HAP-1 (cell line): ENCODE data around the gene SOX15.
"Not testable (repeated sequence)": the region's sequence is repeated elsewhere in the genome, so short reads cannot be mapped to it uniquely, and the experiment has no call there.

Experiments used
- DNase-seq, 2 experiments: peaks; one replicate each; pipeline ENCODE4 v3.0.0-alpha.2; 2016 to 2020; ENCODE audit warnings: low spot score in 2 of 2
- H3K27me3 ChIP-seq: fragments of 250-450 bp; sonication (Bioruptor Pico); 2 replicates; pipeline ENCODE4 v1.5.1; 2020; ENCODE audit warnings: low read depth, mild to moderate bottlenecking, moderate library complexity
- H3K36me3 ChIP-seq: fragments of 250-450 bp; sonication (Bioruptor Pico); replicated peaks from 2 replicates; pipeline ENCODE4 v1.5.1; 2020; ENCODE audit warnings: mild to moderate bottlenecking
- H3K4me1 ChIP-seq: fragments of 250-450 bp; sonication (Bioruptor Pico); 2 replicates; pipeline ENCODE4 v1.5.1; 2020; ENCODE audit warnings: mild to moderate bottlenecking
- H3K4me3 ChIP-seq: fragments of 250-450 bp; sonication (Bioruptor Pico); 2 replicates; pipeline ENCODE4 v1.5.1; 2020; ENCODE audit warnings: mild to moderate bottlenecking, moderate library complexity
- H3K9me3 ChIP-seq: fragments of 250-450 bp; sonication (Bioruptor Pico); 2 replicates; pipeline ENCODE4 v1.5.1; 2020; ENCODE audit warnings: mild to moderate bottlenecking, moderate library complexity
- in situ Hi-C: fragments of 300-500 bp; cut with MboI; formaldehyde crosslinking; loops from 3 replicates; pipeline ENCODE4 v1.14.3; 2020; ENCODE audit warnings: low sequenced_read_pairs, inconsistent platforms, mixed read lengths

SOX15 gene

GRCh38 chr17:7589891-7590691 is at the start of gene SOX15:
Gene SOX15, minus strand, starts transcription at chr17:7590094. Its CDS starts 418 bp downstream, at chr17:7589676.
- Histone ChIP-seq H3K9me3 (no peaks in the 10 kb centered on the region), H3K4me1 (no peaks in the 10 kb centered on the region), H3K4me3 (no peak within 1 kb of the TSS), H3K27me3 (no peaks in the 10 kb centered on the region), H3K36me3 (peaks cover 77% of the 10 kb centered on the region)
- in situ Hi-C loops = no loop called here
- DNase-seq = no peak

DNA sequence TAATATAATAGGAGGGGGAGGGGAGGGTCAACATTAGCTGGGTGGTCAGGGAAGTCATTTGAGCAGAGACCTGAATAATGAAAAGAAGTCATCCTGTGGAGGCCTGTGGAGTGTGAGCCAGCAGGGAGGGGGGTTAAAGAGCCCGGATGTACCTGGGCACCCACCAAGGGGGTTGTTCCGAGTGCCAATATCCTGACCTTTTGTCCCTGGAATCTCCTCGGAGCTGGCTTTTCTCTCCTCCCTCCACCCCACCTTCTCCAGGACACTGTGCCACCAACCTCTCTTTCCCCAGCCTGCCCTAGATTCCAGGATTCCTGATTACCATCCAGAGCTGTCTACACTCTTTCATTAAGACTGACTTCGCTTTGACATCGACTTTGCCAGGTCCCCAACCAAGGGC is 46.3 kb upstream of the SOX15 start:
- Histone ChIP-seq H3K36me3 (no peaks in the 10 kb centered on the region), H3K27me3 (no peaks in the 10 kb centered on the region), H3K9me3 (no peaks in the 10 kb centered on the region), H3K4me1 (peaks cover 4% of the 10 kb centered on the region; the same call in 1 of the 2 replicates), H3K4me3 (no peak overlapping the region)
- in situ Hi-C loops = no loop called here
- DNase-seq = no peak

GRCh38 chr17:7634384-7634783 is 44.5 kb upstream of the SOX15 start:
- Histone ChIP-seq H3K9me3 (no peaks in the 10 kb centered on the region), H3K4me1 (peaks cover 4% of the 10 kb centered on the region; the same call in 1 of the 2 replicates), H3K27me3 (no peaks in the 10 kb centered on the region), H3K4me3 (no peak overlapping the region), H3K36me3 (no peaks in the 10 kb centered on the region)
- DNase-seq = peak; percentile 59 to 91
- in situ Hi-C loops = no loop called here

DNA sequence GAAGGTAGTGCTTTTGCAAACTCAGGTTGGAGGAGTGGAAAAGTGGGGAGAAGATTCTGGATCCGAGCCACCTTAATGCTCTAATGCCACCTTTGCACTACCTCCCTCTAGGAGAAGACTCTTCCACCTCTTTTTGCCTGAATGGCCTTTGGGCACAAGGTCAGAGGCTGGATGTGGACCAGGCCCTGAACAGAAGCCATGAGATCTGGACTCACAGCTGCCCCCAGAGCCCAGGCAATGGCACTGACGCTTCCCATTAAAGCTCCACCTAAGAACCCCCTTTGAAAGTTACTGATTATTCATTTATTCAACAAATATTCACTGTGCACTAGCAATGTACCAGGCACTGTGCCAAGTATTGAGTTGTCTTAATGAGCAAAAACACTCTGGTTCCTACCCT is 43.2 kb upstream of the SOX15 start:
- Histone ChIP-seq H3K4me3 (no peak overlapping the region), H3K36me3 (no peaks in the 10 kb centered on the region), H3K4me1 (peaks cover 4% of the 10 kb centered on the region), H3K9me3 (no peaks in the 10 kb centered on the region), H3K27me3 (no peaks in the 10 kb centered on the region)
- no peak for DNase-seq
- in situ Hi-C loops = no loop called here

DNA sequence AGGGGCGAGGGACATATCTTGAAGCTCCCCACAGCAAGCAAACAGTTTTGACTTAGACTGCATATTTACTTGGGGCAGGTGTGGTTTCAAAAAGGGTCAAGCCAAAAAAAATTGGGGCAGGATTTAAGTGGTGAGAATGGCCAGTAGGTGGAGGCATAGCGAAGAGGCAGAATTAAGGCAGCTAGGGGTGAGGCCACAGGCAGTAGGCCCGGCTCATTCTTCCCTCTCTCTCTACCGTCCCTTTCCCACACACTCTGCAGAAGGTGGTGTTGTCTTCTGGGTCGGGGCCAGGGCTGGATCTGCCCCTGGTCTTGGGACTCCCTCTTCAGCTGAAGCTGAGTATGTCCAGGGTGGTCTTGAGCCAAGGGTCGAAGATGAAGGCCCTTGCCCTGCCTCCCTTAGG is 42.6 kb upstream of the SOX15 start:
- Histone ChIP-seq H3K9me3 (no peaks in the 10 kb centered on the region), H3K4me3 (no peak overlapping the region), H3K36me3 (no peaks in the 10 kb centered on the region), H3K27me3 (no peaks in the 10 kb centered on the region), H3K4me1 (peaks cover 4% of the 10 kb centered on the region)
- DNase-seq = peak; percentile 49 to 59
- in situ Hi-C loops = no loop called here

DNA sequence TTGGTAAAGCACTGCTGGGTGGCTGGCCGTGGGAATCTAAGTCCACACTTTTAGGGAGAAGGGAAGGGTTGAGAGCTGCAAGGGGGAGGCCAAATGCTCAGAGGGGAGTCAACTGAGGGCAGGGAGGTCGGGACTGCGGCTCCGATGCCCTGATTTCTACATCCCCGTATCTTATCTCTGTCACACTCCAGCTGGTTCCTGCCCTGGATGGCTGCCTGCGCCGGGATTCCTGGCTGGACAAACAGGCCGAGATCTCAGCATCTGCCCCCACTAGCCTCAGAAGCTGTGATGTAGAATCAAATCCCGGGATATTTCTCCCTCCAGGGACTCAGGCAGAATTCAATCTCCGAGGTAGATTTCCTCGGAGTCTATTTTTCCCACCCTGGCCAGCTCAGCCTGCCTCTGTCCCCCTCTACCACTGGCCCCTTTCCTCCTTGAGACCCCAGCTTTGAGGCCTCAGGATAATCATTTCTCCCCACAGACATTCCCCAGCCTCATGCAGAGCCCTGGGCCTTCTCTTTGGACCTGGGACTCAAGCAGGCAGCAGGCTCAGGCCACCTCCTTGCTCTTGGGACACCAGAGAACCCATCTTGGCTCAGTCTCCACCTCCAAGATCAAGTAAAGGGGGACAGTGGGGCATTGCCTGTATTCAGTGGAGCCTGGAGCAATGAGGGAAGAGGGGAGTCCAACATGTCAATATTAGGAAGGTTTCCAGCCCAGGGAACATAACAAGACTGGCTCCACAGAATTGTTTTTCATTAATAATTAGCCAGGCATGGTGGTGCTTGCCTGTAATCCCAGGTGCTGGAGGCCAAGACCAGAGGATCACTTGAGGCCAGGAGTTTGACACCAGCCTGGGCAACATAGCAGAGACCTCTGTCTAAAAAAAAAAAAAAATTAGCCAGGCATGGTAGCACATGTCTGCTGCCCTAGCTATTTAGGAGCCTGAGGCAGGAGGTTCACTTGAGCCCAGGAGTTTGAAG is 41.8 kb upstream of the SOX15 start:
- in situ Hi-C loops = no loop called here
- DNase-seq = no peak
- no peaks in the 10 kb centered on the region for H3K9me3 ChIP-seq
- no peaks in the 10 kb centered on the region; the same call in 1 of the 2 replicates for H3K36me3 ChIP-seq
- H3K27me3 ChIP-seq = no peaks in the 10 kb centered on the region
- H3K4me1 ChIP-seq = peaks cover 6% of the 10 kb centered on the region
- H3K4me3 ChIP-seq = no peak overlapping the region

DNA sequence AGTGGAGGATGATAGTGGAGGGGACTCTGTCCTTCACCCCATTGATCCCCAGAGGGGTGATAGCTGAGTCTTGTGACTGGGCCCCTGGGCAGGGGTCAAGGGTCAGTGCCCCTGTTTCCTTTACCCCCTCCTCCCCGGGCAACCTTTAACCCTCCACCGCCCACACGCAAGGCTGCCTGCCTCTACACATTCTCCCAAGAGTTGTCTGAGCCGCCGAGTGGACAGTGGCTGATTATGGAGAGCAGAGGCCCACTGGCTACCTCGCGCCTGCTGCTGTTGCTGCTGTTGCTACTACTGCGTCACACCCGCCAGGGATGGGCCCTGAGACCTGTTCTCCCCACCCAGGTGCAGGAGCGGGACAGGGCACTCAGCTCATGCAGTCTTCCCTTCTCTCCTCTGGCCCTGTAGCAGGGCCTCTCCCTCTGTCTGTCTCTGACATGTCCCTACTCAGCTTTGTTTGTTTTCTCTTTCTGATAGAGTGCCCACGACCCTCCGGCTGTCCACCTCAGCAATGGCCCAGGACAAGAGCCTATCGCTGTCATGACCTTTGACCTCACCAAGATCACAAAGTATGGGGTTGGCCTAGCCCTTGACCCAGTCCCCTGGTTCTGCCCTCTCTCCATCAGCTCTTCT is 40.2 kb upstream of the SOX15 start, which contains the start of gene SHBG:
Gene SHBG, plus strand, starts transcription at position 197 of the 633 bp plus-strand sequence. Its CDS starts 38 bp downstream, at position 235.
- in situ Hi-C loops = no loop called here

DNA sequence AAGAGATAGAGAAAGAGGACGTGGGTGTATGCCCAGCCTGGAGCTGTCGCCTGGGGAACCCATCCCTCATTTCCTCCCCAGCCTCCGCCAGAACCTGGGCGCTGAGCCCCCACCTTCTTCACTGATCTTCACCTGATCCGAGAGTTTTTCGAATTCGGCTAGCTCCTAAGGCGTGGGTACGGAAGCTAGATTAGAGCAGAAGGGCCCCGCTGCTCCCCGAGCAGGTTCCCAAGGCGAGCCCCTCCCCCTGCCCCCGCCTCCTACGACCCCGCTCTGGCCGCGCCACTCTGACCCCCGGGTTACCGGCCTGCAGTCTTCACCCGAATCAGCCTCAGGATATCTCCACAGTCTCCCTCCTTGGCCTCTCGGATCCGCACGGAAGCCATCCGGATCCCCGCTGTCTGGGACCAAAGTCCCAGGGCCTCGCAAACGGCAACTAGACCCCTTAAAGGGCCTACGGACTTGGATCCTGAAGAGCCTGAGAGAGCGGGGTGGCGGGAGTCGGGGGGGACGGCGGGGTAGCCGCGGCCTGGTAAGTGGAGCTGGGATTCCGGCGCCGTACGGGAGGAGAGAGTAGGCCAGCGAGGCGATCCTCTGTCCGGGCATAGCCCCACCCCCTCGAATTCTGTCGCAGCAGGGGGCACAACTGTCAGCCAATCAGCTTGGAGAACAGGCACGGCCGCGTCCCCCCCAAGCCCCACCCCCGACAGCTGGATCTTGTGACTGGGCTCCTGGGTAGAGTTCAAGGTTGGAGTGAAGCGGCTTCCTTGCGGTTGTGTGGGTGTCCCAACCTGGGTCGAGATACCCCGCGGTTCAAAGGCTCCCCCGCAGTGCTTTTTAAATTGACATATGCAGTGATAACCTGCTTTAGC is 37.6 kb upstream of the SOX15 start, which contains the start of gene SAT2:
Gene SAT2, minus strand, starts transcription at position 572 of the 872 bp plus-strand sequence. Its CDS starts 186 bp downstream, at position 386.
- peaks cover 4% of the 10 kb centered on the region; the same call in 1 of the 2 replicates for H3K4me1 ChIP-seq
- peak; percentile 85 to 99 for DNase-seq
- H3K4me3 ChIP-seq = peak within 1 kb of the TSS; percentile 73
- in situ Hi-C loops = no loop called here
- peaks cover 4% of the 10 kb centered on the region; the same call in 1 of the 2 replicates for H3K36me3 ChIP-seq
- no peaks in the 10 kb centered on the region for H3K9me3 ChIP-seq
- no peaks in the 10 kb centered on the region for H3K27me3 ChIP-seq

More for the DNA sequence above, 40.2 kb upstream of the SOX15 start, which contains the start of gene SHBG:
- H3K4me3 ChIP-seq = no peak within 1 kb of the TSS
- no peak for DNase-seq
- no peaks in the 10 kb centered on the region for H3K27me3 ChIP-seq
- H3K36me3 ChIP-seq = peaks cover 4% of the 10 kb centered on the region; the same call in 1 of the 2 replicates
- no peaks in the 10 kb centered on the region for H3K9me3 ChIP-seq
- H3K4me1 ChIP-seq = peaks cover 8% of the 10 kb centered on the region

DNA sequence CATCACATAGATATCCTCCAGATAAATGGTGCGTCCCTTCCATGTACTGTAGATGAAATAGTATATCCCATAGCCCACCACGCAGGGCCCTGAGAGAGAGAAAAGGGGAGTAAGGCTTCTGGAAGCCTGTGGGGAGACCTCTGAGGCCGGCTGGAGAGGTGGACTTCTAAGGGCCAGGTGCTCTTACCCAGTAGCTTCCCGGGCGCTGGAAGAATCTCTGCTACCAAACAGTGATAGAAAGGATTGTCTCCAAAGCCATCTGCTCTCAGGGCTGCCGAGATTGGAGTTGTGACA is 37.0 kb upstream of the SOX15 start:
- DNase-seq = peak in 1 of 2 experiments; percentile 19
- Histone ChIP-seq H3K36me3 (peaks cover 4% of the 10 kb centered on the region; the same call in 1 of the 2 replicates), H3K4me1 (peaks cover 4% of the 10 kb centered on the region; the same call in 1 of the 2 replicates)

DNA sequence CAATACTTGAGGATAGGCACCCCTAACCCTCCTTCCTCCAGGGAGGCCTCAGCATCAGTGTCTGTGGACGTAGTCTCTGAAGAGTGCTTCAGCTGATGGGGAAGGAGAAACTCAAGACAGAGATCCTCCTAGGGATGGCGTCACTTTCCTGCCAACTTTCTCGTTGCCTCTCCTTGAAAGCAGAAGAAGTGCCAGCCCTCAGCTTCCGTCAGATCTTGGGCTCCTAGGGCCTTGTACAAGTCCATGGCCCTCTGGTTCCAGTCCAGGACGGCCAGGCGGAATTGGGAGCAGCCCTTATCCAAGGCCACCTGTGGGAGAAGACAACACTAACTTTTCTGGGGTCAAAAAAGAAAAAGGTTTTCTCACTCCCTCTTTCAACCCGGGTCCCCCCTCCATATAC is 36.4 kb upstream of the SOX15 start:
- H3K4me1 ChIP-seq = peaks cover 4% of the 10 kb centered on the region; the same call in 1 of the 2 replicates
- no peak for DNase-seq
- in situ Hi-C loops = no loop called here
- no peaks in the 10 kb centered on the region for H3K9me3 ChIP-seq
- H3K36me3 ChIP-seq = peaks cover 4% of the 10 kb centered on the region; the same call in 1 of the 2 replicates
- H3K4me3 ChIP-seq = peak overlapping the region; percentile 73
- no peaks in the 10 kb centered on the region for H3K27me3 ChIP-seq

More for the DNA sequence above, 37.0 kb upstream of the SOX15 start:
- H3K4me3 ChIP-seq = peak overlapping the region; percentile 73
- H3K9me3 ChIP-seq = no peaks in the 10 kb centered on the region
- H3K27me3 ChIP-seq = no peaks in the 10 kb centered on the region
- in situ Hi-C loops = no loop called here

DNA sequence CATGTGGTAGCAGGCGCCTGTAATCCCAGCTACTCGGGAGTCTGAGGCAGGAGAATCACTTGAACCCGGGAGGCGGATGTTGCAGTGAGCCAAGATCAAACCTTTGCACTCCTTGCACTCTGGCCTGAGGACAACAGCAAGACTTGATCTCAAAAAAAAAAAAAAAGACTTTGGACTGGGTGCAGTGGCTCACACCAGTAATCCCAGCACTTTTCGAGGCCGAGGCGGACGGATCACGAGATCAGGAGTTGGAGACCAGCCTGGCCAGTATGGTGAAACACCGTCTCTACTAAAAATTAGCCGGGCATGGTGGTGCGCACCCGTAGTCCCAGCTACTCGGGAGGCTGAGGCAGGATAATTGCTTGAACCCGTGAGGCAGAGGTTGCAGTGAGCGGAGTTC is 35.9 kb upstream of the SOX15 start:
- DNase-seq, H3K36me3 ChIP-seq, H3K4me1 ChIP-seq, H3K4me3 ChIP-seq, in situ Hi-C loops, H3K9me3 ChIP-seq, H3K27me3 ChIP-seq: not testable (repeated sequence)

GRCh38 chr17:7623661-7624060 is 33.8 kb upstream of the SOX15 start:
- DNase-seq = no peak
- no peak overlapping the region for H3K4me3 ChIP-seq
- H3K4me1 ChIP-seq = peaks cover 4% of the 10 kb centered on the region; the same call in 1 of the 2 replicates
- peaks cover 4% of the 10 kb centered on the region; the same call in 1 of the 2 replicates for H3K36me3 ChIP-seq
- no peaks in the 10 kb centered on the region for H3K27me3 ChIP-seq
- H3K9me3 ChIP-seq = no peaks in the 10 kb centered on the region
- in situ Hi-C loops = no loop called here
